Left renal cortex interstitium (tissue), 4 donors: ENCODE data around the gene AP1S3. TPM values are rescaled to one million over a fixed set of nuclear protein-coding genes. Genes with fewer than 3 reads are reported as not detected.
A peak's percentile ranks its signal among the peaks of the same experiment; 100 is the strongest.
"Not testable (repeated sequence)": the region's sequence is repeated elsewhere in the genome, so short reads cannot be mapped to it uniquely, and the experiment has no call there.

ENCODE experiments used
- DNase-seq, 4 donors: peaks; one replicate each; pipeline ENCODE4 v3.0.0-alpha.2; 2013; ENCODE audit warnings: low read depth in 4 of 4, low spot score in 2 of 4, missing footprints in 1 of 4
- polyA plus RNA-seq, 4 donors: library from polyadenylated mRNA; unstranded; fragments of 120-200 nt; gene quantifications; one replicate each; pipeline ENCODE4 v1.2.1, GENCODE V29; 2013; ENCODE audit not compliant: insufficient read length in 4 of 4

The AP1S3 gene
- polyA plus RNA-seq, 4 donors, result 11.4 to 18.8 (median 12.5) TPM

DNA sequence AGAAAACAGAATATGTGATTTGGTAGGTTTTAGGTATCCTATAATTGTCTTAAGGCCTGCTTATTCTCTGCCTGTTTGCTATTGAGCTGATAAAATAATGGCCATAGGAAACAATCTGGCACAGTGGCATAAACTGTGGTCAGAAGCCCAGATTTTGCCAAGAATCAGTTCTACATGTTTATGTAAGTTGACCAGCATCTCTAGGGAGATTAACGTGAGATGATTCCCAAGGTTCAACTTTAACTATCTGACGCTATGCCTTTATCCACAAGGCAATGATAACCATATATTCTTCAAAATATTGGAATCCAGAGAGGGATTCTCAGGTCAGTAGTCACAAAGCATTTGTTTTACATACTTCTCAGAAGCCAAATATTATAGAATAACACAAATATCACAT lies 25.6 kb downstream of the AP1S3 start:
- no peak for DNase-seq

- no peak for DNase-seq
These were observed 32.4 kb downstream of the AP1S3 start for GRCh38 chr2:223805008-223805407.

GRCh38 chr2:223801736-223802135 lies 35.6 kb downstream of the AP1S3 start:
- DNase-seq, result no peak

DNA sequence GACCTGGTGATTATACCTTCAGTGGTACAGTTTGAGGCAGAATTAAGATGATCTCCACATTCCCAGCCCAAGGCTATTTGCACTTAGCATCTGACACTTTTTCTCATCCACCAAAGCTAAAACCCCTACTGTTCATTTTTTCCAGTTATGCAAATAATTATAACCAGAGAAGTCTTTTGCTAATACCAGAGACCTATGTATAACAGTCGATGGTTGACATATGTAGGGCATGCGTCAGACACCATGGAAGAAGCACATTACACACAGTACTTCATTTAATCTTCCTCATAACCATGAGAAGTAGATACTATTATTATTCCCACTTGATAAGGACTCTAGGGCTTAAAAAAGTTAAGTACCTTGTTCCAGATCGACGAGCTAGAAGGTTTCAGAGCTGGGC lies 36.5 kb downstream of the AP1S3 start:
- no peak for DNase-seq

GRCh38 chr2:223797811-223798721 lies 39.3 kb downstream of the AP1S3 start:
- peak in 2 of 4 donors; percentile 31 to 53 for DNase-seq

DNA sequence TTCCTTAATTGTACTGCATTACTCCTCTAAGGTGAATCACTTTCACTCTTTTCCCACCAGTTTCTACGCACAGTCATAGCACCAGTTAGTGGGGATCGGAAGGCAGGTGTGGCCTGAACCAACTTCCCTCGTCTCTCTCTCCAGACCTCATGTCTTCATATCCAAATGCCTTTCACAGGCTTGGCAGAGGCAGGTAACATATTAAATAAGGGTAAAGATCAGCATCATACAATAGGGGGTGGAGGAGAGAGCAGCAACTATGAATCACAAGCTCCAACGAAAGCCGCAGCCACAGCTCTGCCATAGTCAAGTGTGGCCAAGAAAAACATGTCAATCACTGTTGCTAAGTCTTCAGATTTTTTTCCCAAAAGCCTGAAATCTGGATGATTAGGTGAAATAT lies 40.3 kb downstream of the AP1S3 start:
- DNase-seq, result no peak

DNA sequence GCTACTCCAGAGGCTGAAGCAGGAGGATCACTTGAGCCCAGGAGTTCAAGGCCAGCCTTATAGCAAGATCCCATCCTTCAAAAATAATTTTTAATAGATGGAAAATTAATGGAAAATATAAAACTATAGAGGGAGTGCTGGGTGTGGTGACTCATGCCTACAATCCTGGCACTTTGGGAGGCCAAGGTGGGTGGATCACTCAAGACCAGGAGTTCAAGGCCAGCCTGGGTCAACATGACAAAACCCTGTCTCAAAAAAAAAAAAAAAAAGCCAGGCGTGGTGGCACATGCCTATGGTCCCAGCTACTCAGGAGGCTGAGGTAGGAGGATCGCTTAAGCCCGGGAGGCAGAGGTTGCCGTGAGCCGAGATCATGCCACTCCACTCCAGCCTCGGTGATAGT lies 48.0 kb downstream of the AP1S3 start:
- no peak for DNase-seq

DNA sequence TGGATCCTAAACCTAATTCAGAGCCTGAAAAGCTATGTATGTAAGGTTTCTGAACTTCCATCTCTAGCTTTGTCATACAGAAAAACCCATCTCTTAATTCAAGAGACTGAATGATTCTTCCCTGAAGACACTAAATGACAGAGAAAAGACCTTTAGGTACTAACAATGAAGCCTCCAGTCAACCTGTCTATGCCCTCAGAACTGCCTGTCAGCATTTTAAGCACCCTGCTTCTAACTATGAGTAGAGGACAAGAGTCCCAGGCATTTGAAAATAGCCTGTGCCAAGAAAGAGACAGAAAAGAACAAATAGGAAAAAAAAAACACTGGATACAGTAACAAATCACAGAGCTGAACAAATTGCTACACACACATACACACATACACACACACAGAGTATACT lies 48.6 kb downstream of the AP1S3 start:
- DNase-seq, result no peak

- not testable (repeated sequence) for DNase-seq
These were observed 49.3 kb downstream of the AP1S3 start for GRCh38 chr2:223788106-223788505.

DNA sequence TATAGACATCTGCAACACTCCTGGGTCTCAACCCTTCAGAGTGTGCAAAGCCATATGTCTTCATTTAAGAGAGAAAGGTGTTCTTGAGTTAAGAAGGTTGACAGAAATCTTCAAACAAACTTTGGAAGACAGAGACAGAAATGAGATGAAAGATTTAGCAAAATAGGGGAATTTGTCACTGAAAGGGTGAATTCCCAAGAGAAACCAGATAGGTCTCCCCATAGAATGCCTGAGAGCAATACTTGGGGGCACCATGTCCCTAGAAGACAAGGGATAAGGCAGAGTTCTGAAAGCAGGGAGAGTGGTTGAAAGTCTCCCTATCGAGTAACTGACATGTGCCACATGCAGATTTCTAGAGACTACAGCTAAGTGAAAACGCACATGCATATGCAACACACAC lies 50.0 kb downstream of the AP1S3 start:
- no peak for DNase-seq

DNA sequence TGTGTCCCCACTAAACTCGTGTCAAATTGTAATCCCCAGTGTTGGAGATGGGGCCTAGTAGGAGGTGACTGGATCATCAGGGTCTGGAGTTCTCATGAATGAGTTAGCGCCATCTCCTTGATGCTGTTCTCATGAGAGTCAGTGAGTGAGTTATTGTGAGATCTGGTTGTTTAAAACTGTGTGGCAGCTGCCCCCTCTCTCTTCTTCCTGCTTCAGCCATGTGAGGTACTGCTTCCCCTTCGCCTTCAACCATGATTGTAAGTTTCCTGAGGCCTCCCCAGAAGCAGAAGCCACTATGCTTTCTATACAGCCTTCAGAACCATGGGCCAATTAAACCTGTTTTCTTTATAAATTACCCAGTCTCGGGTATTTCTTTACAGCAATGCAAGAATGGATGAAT lies 50.4 kb downstream of the AP1S3 start:
- no peak for DNase-seq

DNA sequence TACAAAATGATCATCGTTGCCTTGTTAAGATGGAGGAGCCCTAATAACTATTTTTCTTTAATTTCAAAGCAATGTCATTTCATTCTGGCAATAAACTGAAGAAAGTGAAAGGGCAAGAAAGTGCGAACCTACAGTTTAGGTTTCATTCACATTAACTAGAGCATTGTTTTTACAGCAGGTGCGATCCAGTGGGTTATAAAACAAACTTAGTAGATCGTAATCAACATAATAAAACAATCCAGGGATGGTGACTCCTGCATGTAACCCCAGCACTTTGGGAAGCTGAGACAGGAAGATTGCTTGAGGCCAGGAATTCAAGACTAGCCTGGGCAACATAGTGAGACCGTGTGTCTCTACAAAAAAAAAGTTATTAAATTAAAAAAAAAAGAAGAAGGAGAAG lies 51.1 kb downstream of the AP1S3 start:
- DNase-seq, result no peak

DNA sequence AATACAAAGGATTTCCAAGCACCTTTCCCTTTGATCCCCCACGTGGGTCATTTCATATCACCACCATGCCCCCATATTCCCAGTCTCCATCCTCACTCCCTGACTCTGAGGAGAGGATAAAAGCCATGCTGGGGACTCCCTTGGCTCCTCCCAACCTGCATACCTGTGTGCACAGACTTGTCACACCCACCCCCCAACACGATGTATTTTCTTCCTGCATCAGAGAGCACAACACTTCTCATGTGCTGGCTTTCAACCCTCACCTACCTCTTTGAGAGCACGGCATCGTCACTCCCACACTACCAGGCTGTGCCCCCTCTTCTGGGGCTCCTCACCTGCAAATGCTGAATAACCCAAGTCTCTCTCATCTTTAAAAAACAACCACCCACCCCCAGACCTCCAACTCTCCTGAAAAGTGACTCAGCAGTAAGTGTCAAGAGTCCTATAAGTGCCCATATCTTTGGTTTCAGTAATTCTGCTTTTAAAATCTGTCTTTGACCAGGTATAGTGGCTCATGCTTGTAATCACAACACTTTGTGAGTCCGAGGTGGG lies 53.1 kb downstream of the AP1S3 start:
- no peak for DNase-seq

DNA sequence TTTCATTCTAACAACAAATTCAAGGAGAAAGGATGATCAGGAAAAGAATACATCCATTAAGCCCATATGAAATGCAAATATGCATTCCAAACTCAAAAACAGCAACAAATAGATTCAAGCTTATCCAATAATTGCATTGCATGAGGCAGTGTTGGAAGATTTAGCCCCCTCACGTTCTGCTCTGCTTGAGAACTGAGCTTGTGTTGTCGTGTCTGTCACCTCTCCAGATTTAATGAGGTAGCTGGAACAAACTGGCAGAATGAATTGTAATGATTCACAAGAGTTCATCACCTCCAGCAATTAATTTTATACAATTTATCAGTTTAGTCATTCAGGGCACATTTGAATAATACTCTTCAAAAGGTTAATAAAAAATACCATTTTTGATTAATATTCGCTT lies 54.8 kb downstream of the AP1S3 start:
- DNase-seq, result peak in 2 of 4 donors; percentile 24 to 41

- no peak for DNase-seq
These were observed 55.8 kb downstream of the AP1S3 start for GRCh38 chr2:223781560-223781959.

- no peak for DNase-seq
These were observed 57.5 kb downstream of the AP1S3 start for GRCh38 chr2:223779877-223780276.

- DNase-seq, result no peak
These were observed 63.2 kb downstream of the AP1S3 start for GRCh38 chr2:223774193-223774592.

GRCh38 chr2:223772363-223772762 lies 65.0 kb downstream of the AP1S3 start:
- no peak for DNase-seq

GRCh38 chr2:223771475-223771874 lies 65.9 kb downstream of the AP1S3 start:
- DNase-seq, result no peak

DNA sequence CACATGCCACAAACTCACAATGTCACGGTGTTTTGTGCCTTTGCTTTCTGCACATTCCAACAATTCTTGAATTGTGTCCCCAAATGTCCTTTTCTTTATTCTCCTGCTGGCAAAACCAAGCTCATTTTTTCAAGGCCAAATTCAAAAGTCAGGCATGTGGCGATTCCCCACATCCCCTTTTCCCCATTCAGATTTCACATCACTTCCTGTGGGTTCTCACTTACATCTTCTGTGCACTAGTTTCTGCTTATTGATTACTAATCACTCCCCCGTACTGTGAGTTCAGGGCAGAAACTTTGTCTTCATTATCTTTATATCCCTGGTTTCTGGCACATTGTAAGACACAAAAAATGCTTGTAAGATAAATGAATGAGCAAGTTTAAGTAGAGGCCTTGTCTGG lies 69.2 kb downstream of the AP1S3 start:
- no peak for DNase-seq

GRCh38 chr2:223767341-223767740 lies 70.0 kb downstream of the AP1S3 start:
- no peak for DNase-seq

- DNase-seq, result no peak
These were observed 72.1 kb downstream of the AP1S3 start for GRCh38 chr2:223765221-223765785.
